Stimulated activated CD8-positive, alpha-beta memory T cell treated with anti-CD3 and anti-CD28 coated beads, Interleukin-2, amount 100 ng/mL, for 48 hours (primary cell): ENCODE measurements around the gene YIF1B.
"Not testable (repeated sequence)": the region's sequence is repeated elsewhere in the genome, so short reads cannot be mapped to it uniquely, and the experiment has no call there.

Experiments used
- DNase-seq, 2 donors: peaks; one replicate each; pipeline ENCODE4 v3.0.0-alpha.2; 2020; ENCODE audit warnings: low read depth in 2 of 2

YIF1B gene, protein sequence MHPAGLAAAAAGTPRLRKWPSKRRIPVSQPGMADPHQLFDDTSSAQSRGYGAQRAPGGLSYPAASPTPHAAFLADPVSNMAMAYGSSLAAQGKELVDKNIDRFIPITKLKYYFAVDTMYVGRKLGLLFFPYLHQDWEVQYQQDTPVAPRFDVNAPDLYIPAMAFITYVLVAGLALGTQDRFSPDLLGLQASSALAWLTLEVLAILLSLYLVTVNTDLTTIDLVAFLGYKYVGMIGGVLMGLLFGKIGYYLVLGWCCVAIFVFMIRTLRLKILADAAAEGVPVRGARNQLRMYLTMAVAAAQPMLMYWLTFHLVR

DNA sequence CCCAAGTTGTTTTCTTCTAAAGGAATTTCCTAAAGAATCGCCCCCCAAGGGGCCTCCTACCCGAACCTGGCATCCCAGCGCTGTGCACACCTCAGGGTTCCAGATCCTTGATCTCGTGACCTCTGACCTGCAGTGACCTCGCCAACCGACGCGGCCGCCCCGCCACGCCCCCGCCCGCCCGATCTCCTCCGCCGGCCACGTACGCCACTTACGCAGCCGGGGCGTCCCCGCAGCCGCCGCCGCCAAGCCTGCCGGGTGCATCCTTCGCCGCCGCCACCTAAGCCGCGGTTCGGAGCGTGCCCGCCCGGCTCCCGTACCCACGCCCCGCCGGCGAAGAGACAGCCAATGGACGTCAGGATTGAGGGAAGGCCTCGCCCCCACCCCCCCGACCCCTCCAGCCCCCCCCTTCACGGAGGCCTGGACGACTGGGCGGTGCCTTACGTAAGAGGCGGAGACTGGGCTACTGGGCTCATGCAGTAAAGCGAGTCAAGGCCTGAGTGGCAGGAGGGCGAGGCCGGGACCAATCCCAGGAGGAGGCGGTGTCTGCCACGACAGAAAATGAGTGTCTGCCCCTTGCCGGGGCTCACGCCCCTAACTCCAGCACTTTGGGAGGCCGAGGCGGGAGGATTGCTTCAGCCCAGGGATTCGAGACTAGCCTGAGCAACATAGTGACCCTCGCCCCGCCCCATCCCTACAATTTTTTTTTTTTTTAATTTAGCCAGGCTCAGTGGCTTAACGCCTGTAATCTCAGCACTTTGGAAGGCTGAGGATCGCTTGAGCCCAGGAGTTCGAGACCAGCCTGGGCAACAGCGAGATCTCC, at the start of gene YIF1B:
Gene YIF1B (minus strand): TSS at position 291 of the 820 bp plus-strand sequence. CDS start 30 bp downstream, at position 261.
- peak; percentile 92 to 94 for DNase-seq

DNA sequence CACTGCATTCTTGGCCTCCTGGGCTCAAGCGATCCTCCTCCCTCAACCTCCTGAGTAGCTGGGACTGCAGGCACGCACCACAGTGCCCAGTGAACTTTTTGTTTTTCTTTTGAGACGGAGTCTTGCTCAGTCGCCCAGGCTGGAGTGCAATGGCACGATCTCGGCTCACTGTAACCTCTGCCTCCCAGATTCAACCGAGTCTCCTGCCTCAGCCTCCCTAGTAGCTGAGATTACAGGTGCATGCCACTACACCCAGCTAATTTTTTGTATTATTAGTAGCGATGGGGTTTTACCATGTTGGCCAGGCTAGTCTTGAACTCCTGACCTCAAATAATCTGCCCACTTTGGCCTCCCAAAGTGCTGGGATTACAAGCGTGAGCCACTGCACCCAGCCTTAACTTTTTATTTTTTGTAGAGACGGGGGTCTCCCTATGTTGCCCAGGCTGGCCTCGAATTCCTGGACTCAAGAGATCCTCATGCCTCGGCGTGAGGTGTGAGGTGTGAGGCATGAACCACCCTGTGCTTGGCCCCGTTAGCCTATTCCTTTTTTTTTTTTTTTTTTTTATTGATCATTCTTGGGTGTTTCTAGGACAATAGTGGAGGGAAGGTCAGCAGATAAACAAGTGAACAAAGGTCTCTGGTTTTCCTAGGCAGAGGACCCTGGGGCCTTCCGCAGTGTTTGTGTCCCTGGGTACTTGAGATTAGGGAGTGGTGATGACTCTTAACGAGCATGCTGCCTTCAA, 47.4 kb upstream of the YIF1B start:
- DNase-seq = not testable (repeated sequence)

DNA sequence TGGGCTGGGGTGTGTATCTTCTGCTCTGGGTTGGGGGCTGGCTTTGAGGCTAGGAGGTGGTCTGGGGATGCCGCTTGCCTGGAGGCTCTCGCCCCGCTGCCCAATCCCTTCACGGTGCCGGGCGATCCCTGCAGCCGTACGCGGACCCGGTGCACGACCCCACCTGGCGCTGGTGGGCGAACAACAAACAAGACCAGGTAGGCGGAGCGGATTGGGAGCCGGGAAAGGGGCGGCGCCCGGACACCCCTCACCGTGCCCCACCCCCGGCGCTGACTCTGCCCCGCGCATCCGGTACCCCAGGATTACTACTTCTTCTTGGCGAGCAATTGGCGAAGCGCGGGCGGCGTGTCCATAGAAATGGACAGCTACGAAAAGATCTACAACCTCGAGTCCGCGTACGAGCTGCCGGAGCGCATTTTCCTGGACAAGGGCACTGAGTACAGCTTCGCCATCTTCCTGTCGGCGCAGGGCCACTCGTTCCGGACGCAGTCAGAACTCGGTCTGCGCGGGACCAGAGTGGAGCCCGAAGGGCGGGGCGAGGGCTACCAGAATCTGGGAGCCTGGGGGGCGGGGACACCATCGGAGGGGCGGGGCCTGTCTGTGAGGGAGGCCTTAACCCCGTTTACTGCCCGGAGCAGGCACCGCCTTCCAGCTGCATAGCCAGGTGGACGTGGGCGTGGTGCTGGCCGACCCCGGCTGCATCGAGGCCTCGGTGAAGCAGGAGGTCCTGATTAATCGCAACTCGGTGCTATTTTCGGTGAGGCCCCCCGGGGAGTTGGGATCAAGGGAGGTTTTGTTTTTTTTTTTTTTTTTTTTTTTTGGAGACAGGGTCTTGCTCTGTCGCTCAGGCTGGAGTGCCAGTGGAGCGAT, 46.6 kb upstream of the YIF1B start:
- peak; percentile 77 to 91 for DNase-seq

DNA sequence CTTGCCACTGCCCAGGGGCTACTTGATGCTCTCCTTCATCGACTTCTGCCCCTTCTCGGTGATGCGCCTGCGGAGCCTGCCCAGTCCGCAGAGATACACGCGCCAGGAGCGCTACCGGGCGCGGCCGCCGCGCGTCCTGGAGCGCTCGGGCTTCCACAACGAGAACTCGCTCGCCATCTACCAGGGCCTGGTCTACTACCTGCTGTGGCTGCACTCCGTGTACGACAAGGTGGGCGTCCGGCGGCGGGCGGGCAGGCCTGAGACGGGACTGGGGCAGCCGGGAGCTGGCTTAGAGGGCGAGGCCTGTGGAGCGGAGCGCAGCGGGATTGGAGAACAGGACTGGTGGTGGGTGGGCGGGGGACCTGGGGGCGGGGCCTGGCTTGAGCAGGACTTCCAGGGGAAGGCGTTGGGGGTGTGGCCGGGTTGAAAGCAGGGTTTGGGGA, 45.9 kb upstream of the YIF1B start:
- DNase-seq = peak; percentile 66 to 70

DNA sequence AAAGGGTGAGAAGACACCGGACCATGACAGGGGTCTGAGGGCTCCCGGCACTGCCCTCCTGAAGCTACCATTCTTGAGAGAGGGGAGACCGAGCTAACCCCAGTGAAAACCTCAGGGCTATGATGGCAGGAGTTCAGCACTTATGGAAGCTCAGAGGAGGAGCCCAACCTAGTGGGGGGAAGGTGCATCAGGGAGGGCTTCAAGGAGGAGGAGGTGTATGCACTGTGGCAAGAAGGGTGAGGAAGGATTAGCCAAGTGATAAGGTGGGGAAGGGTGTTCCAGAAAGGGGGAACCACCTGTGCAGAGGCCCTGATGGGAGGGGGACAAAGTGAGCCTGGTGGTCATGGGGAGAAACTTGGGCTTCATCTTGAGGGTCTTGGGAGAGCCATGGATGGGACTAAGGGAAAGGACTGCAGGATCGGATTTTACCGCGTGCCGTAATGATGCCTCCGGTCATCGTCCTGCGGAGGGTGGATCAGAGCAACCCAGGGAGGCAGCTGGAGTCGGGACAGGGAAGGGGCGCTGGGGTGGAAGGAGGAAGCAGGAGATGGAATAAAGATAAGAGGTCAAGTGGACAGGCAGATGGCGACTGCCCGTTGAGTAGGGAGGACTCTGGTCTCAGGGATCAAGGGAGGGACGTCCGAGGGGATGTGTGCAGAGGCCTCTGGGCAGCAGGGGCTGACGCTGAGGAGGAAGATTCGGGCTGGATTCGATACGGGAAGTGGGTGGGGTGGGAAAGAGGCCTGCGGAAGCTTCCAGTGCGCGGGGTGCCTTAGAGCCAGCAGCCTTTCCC, 45.3 kb upstream of the YIF1B start:
- DNase-seq = no peak

DNA sequence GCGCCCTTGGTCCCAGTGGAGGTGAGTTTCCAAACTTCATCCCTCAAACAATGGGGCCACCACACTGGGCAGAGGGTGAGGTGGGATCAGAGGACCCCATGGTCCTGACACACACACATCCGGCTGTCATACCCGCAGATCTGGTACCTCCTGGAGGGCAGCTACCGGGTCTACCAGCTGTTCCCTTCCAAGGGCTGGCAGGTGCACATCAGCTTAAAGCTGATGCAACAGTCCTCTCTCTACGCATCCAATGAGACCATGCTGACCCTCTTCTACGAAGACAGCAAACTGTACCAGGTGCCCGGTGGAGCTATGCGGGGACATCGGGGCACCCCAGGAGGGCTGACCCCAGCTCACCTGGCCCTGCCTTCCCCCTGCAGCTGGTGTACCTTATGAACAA, 44.6 kb upstream of the YIF1B start:
- DNase-seq = no peak

DNA sequence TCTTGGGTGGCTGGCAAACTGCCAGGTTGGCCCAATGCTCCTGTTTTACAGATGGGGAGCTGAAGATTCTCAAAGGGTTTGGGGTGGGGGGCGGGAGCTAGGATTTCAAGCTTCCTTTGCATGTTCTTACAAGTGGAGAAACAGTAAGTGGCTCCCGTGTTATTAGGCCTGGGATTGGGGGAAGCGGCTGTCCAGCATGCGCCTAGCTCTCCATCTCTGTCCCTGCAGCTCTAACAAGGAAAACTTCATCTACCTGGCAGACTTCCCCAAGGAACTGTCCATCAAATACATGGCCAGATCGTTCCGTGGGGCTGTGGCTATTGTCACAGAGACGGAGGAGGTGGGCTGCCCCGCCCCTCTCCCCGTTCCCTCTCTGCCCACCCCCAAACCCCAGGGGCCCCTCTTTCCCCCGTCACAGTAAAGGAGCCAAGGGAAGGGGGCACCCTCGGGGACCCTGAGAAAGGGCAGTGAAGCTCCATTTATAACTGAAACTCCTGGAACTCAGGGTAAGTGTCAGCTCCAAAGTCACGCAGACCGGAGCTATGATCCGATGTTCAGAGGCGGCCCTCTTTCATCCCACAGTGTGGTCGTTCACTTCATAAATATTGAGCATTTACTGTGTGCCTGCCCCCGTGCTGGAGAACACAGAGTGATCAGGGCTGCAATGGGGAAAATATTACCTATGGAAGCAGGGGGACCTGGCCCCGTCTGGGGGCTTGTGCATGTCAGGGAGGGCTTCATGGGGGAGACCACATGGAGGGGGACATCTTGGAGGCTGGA, 43.7 kb upstream of the YIF1B start:
- no peak for DNase-seq

DNA sequence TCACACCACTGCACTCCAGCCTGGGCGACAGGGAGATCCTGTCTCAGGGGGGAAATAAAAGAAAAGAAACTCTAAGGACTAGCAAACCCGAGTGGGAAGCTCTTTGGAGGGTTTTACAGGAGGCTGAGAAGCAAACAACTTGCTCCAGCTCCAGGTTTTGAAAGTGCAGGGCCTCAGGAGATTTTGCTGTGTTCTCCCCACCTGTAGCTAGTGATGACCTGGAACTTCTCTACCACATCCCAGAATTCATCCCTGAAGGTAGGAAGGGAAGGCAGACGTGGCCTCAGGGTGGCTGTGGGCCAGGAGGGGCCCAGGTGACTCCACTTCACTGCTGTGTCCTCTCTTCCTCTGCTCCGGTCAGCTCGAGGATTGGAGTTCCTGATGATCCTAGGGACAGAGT, 42.3 kb upstream of the YIF1B start:
- no peak for DNase-seq

DNA sequence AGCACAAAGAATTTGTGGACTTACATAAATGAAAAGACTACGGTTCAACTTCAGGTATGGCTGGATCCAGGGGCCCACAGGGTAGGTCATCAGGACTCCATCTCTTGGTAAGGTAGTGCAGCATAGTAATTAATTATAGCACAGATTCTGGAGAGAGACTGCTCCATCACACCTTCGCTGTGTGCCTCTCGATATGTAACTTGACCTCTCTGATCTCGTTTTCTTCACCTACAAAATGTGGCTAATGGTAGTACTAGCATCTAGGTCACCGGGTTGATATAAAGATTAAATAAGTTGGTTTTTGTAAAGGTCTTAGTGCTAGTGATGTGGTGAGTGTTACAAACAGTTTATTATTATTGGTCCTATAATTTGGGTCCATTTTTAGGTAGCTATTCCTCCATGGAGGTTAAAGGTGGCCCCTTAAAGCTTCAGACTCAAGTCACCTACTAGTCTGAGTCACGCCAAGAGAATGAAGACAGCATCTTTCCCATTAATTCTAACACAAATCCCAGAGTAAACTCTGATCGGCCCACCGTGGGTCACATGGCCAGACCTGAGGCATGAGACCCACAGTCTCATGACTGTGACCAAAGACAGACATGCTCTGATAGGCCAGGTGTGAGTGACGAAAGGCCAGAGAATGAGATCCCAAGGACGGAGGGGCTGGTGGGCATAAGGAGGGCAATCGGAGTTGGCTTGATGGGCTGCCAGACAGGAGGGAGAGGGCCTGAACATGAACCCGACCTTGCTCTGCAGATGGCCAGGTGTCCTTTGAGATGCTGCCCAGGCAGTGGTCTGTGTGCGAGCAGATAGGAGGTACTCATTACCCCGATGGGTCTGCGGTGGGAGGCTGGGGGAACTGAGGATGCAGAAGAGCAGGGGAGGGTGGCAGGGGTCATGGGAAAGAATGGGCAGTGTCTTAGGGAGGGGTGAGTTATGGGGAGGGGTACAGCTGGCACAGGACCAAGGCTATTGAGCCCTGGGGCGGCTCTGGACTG, 40.3 kb upstream of the YIF1B start:
- DNase-seq = no peak

DNA sequence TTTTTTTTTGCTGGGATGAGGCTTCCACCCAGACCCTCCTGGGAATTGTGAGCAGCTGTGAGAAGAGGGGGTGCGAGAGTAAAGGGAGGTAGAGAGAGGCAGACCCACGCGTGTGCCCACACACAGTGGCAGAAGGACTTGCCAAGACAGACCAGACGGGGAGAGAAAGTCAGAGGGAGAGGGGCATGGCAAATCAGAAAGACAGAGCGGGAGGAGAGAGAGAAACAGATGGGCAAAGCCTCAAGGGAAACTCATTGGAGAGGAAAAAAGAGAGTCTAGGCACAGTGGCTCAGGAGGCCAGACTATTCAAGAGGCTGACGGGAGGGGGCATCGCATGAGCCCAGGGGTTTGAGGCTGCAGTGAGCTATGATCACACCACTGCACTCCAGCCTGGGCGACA, 36.9 kb upstream of the YIF1B start:
- DNase-seq = no peak

DNA sequence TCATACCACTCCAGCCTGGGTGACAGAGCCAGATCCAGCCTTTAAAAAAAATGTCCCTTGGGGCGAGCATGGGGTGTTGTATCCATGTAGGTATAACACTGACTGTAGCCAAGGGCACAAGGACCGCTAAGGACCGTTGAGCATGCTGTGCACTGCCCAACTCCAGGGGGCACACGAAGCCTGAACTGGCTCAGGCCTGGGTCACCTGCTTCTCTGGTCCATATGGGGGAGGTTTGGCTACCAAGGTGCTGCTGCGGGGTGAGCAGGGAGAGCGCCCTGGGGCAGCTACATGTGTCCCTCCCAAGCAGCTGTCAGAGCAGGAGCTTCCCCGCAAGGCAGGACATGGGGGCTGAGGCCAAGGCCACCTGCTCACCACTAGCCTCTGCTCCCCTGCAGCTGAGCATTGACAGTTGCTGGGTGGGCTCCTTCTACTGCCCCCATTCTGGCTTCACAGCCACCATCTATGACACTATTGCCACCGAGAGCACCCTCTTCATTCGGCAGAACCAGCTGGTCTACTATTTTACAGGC, 36.2 kb upstream of the YIF1B start:
- DNase-seq = no peak

DNA sequence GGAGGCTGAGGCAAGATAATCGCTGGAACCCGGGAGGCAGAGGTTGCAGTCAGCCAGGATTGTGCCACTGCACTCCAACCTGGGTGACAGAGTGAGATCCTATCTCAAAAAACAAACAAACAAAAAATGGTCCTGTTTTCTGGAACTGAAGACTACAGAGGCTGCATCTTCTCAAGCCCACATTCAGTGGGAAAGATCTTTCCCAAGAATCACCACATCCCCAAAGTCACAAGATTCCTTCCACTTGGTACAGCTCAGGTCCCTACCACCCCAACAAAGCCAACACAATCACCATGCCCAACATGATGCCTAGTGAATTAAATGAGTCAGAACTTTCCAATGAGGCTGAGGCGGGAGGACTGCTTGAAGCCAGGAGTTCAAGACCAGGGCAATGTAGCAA, 35.1 kb upstream of the YIF1B start:
- no peak for DNase-seq

DNA sequence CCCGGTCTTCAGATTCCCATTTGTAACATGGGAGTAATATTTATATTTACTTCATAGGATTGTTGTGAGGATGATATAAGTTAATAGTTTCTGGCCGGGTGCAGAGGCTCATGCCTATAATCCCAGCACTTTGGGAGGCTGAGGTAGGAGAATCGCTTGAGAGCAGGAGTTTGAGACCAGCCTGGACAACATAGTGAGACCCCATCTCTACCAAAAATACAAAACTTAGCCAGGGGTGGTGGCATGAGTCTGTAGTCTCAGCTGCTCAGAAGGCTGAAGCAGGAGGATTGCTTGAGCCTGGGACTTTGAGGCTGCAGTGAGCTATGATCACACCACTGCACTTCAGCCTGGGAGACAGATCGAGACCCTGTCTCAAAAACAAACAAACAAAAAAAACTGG, 31.1 kb upstream of the YIF1B start:
- no peak for DNase-seq

DNA sequence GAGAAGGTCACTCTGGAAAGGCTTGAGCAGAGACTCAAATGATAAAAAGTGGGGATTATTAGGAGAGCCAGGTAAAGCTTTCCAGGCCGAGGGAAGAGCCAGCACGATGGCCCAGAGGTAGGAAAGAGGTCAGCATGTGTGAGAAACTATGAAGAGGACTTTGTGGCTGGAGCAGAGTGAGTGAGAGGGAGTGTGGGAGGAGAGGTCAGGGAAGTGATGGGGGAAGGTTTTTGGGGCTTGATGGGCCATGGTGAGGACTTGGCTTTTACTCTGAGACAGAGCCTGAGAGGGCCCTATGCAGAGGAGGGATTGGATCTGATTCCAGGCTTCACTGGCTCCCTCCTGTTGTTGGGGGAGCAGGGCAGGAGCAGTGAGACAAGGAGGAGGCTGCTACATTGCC, 25.2 kb upstream of the YIF1B start:
- no peak for DNase-seq

DNA sequence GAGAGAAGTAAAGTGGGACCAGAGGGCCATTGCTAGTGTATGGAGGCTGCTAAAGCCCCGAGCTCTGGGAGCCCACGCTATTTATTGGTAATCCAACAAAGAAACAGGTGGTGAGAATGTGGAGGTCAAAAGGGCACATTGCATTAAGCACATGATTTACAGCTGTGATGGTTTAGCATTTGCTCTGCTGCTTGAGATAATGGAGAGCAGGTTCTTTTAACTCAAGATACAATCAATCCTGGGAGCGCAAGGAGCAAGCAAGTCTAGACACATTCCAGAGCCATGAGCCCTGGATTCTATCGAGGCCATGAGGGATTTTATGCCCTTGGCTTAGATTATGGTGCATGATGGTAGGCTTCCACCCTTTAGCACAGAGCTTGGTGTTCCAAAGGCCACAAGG, 23.3 kb upstream of the YIF1B start:
- not testable (repeated sequence) for DNase-seq

DNA sequence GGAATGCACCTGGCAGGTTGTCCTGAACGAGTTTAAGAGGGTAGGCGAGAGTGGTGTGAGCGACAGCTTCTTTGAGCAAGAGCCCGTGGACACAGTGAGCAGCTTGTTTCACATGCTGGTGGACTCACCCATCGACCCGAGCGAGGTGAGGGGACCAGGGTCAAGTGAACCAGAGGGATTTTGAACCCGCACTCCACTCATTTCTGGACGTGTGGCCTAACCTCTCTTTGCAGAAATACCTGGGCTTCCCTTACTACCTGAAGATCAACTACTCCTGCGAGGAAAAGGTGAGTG, 21.6 kb upstream of the YIF1B start:
- no peak for DNase-seq

DNA sequence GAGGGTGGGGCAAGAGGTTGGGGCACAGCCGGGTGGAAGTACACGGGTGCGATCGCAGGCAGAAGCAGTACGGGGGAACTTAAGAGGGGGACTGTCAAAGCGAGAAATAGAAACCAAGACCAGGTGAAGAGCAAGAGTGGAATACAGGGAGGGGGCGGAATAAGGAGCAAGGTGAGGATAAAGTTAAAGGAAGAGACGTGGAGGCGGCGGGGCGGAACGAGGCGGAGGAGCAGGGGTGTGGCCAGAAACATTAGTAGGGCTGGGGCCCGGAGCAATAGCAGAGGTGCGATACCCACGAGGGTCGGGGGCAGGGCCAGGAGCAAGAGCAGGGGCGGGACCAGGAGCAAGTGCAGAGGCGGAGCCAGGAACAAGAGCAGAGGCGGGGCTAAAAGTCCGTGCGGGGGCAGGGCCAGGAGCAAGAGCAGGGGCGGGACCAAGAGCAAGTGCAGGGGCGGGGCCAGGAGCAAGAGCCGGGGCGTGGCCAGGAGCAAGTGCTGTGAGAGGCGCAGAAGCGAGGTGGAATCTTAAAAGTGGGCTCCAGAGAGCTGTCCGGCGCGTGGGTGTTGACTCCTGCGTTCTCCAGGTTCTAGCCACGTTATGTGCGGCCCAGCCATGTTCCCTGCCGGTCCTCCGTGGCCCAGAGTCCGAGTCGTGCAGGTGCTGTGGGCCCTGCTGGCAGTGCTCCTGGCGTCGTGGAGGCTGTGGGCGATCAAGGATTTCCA, 21.1 kb upstream of the YIF1B start:
- peak; percentile 89 to 96 for DNase-seq
